ENCODE data around the gene C3orf49. TPM values are rescaled to one million over a fixed set of nuclear protein-coding genes. Genes with fewer than 3 reads are reported as not detected.

The C3orf49 gene
- total RNA-seq, 1 donor from 2014 or later, result not detected

GRCh38 chr3:63875510-63875909 is 56.4 kb downstream of the C3orf49 start:
- H3K27ac Mint-ChIP-seq, result no peak overlapping the region
- no peak overlapping the region for H3K4me3 ChIP-seq
- H3K27me3 ChIP-seq, result no peaks in the 10 kb centered on the region
- H3K4me1 Mint-ChIP-seq, result peaks cover 42% of the 10 kb centered on the region
- peaks cover 98% of the 10 kb centered on the region for H3K79me2 ChIP-seq (ENCODE audit: low read depth)
- TF ChIP-seq EZH2 (IDR thresholded peaks at IDR 0.05), result no peak
- no peaks in the 10 kb centered on the region for H3K9me3 ChIP-seq (ENCODE audit: low read depth)
- H3K36me3 Mint-ChIP-seq, result peaks cover 5% of the 10 kb centered on the region
- no peaks in the 10 kb centered on the region for H3K27me3 Mint-ChIP-seq (ENCODE audit: insufficient read depth, low read depth)
- H2AFZ ChIP-seq (replicated peaks), result no peak overlapping the region
- H3K9ac ChIP-seq, result no peak overlapping the region
- no peak overlapping the region for H3K4me2 ChIP-seq
- no peaks in the 10 kb centered on the region for H3F3A ChIP-seq (ENCODE audit: low read depth)
- no peak overlapping the region for H3K4me3 Mint-ChIP-seq
- H3K36me3 ChIP-seq, result no peaks in the 10 kb centered on the region
- no peak for DNase-seq (ENCODE audit: low spot score)
- peaks cover 30% of the 10 kb centered on the region for H3K4me1 ChIP-seq
- peaks cover 81% of the 10 kb centered on the region for H4K20me1 ChIP-seq (ENCODE audit: low read depth)
- no peak overlapping the region for H3K27ac ChIP-seq
- no peaks in the 10 kb centered on the region for H3K9me3 Mint-ChIP-seq

DNA sequence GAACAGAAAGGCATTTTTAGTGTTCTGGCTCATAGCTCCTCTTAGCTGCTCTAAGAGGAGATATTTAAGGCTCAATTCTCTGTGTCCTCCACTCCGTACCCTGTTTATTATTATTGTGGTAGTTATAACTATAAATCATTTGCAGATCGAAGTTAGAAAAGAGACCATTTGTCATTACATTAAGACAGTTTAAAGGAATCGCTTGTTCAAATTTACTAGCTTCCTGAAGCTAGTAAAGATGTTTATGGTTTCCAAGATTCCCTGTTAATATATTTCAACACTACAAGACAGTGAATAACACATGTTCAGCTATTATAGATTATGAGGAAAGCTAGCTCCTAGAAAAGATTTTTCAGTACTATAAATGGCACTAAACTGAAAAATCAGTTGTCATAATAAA is 57.2 kb downstream of the C3orf49 start:
- no peak overlapping the region for H3K4me3 Mint-ChIP-seq
- peaks cover 37% of the 10 kb centered on the region for H3K4me1 Mint-ChIP-seq
- peaks cover 98% of the 10 kb centered on the region for H3K79me2 ChIP-seq (ENCODE audit: low read depth)
- no peaks in the 10 kb centered on the region for H3K27me3 ChIP-seq
- no peak for DNase-seq (ENCODE audit: low spot score)
- no peak overlapping the region for H3K4me2 ChIP-seq
- no peaks in the 10 kb centered on the region for H3K9me3 Mint-ChIP-seq
- H3K36me3 Mint-ChIP-seq, result peaks cover 5% of the 10 kb centered on the region
- H3K4me3 ChIP-seq, result no peak overlapping the region
- no peaks in the 10 kb centered on the region for H3K9me3 ChIP-seq (ENCODE audit: low read depth)
- no peaks in the 10 kb centered on the region for H3K36me3 ChIP-seq
- no peak overlapping the region for H3K27ac ChIP-seq
- TF ChIP-seq EZH2 (IDR thresholded peaks at IDR 0.05), result no peak
- no peak for TF ChIP-seq EZH2phosphoT487 (IDR thresholded peaks at IDR 0.05)
- no peak for TF ChIP-seq CTCF (IDR thresholded peaks at IDR 0.05)
- H3K9ac ChIP-seq, result no peak overlapping the region
- H2AFZ ChIP-seq (replicated peaks), result no peak overlapping the region
- peaks cover 81% of the 10 kb centered on the region for H4K20me1 ChIP-seq (ENCODE audit: low read depth)
- H3F3A ChIP-seq (ENCODE audit: low read depth), result no peaks in the 10 kb centered on the region
- H3K27ac Mint-ChIP-seq, result peak overlapping the region; percentile 13
- H3K4me1 ChIP-seq, result peaks cover 28% of the 10 kb centered on the region
- no peaks in the 10 kb centered on the region for H3K27me3 Mint-ChIP-seq (ENCODE audit: insufficient read depth, low read depth)

DNA sequence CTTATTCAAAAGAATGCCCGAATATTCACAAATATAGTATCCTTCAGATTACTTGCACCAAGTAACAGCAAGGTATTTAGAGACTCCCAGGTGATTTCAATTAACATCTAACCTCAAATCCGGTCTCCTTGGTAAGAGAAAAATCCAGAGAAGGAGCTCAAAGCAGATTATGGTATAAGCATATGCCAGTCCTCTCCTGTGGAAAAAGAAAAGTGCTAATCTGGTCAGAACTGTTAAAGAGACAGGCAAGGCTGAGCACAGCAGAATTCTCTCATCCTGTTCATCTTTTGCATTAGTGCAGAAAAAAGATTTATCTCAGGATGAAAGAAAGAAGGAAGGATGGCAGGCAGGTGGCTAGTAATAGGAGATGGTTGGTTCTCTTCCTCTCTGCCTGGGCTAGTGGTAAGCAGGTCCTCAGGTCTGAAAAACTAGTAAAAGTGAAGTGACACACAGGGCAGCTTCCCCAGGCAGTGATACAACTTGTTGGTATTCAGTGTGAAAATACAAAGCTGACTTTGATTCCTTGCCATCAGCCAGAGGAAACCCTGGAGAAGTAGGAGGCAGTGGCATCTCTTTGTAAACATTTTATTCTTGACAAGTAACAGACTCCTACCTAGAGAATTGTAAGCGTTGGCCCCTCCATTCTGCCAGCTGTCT is 58.8 kb downstream of the C3orf49 start:
- H3K4me1 Mint-ChIP-seq, result peaks cover 37% of the 10 kb centered on the region

More for the DNA sequence above, 58.8 kb downstream of the C3orf49 start:
- Histone ChIP-seq H3K79me2 (ENCODE audit: low read depth) (peaks cover 97% of the 10 kb centered on the region), H3K4me2 (no peak overlapping the region), H3K9me3 (ENCODE audit: low read depth) (no peaks in the 10 kb centered on the region), H3K27me3 (no peaks in the 10 kb centered on the region), H2AFZ (replicated peaks) (no peak overlapping the region), H3F3A (ENCODE audit: low read depth) (no peaks in the 10 kb centered on the region), H3K27ac (no peak overlapping the region), H4K20me1 (ENCODE audit: low read depth) (peaks cover 79% of the 10 kb centered on the region), H3K9ac (peak overlapping the region; percentile 12), H3K4me1 (peaks cover 20% of the 10 kb centered on the region), H3K36me3 (no peaks in the 10 kb centered on the region), H3K4me3 (no peak overlapping the region)
- H3K36me3 Mint-ChIP-seq, result peaks cover 5% of the 10 kb centered on the region
- H3K27ac Mint-ChIP-seq, result no peak overlapping the region
- H3K4me3 Mint-ChIP-seq, result no peak overlapping the region
- TF ChIP-seq EZH2 (IDR thresholded peaks at IDR 0.05) (no peak), EZH2phosphoT487 (IDR thresholded peaks at IDR 0.05) (no peak), CTCF (IDR thresholded peaks at IDR 0.05) (no peak)
- DNase-seq (ENCODE audit: low spot score), result no peak
- no peaks in the 10 kb centered on the region for H3K9me3 Mint-ChIP-seq
- H3K27me3 Mint-ChIP-seq (ENCODE audit: insufficient read depth, low read depth), result no peaks in the 10 kb centered on the region
